ENCODE measurements around the gene PTPMT1. TPM values are rescaled to one million over a fixed set of nuclear protein-coding genes. Genes with fewer than 3 reads are reported as not detected.

Gene PTPMT1
- polyA plus RNA-seq, 3 donors: 39.2 to 87.8 (median 83.3) TPM

GRCh38 chr11:47578524-47579494 is 13.4 kb downstream of the PTPMT1 start, which contains the start of the genes KBTBD4 and NDUFS3:
Gene KBTBD4, minus strand, starts transcription at chr11:47578970. Its CDS starts 19 bp downstream, at chr11:47578951.
Gene NDUFS3, plus strand, starts transcription at chr11:47579074. Its CDS starts 18 bp downstream, at chr11:47579092.
- H3K36me3 ChIP-seq (replicated peaks in 1 of 2; ENCODE audit: control insufficient read depth in 1 of 2, insufficient read depth in 2 of 2, low read length in 2 of 2): peaks cover 47 to 61% of the 10 kb centered on the region in 2 donors
- peak; percentile 85 to 91 (median 88) for DNase-seq
- no peaks in the 10 kb centered on the region for H3K9me3 ChIP-seq (replicated peaks in 1 of 2; ENCODE audit: control insufficient read depth in 1 of 2, insufficient read depth in 1 of 2, low read length in 2 of 2)
- Mint-ChIP-seq H3K4me3 (peak within 1 kb of the TSS; percentile 99 to 100), H3K27ac (peak within 1 kb of the TSS; percentile 88 to 99 (median 98)), H3K27me3 (ENCODE audit: low read depth in 3 of 3) (no peaks in the 10 kb centered on the region), H3K36me3 (peaks cover 50 to 60% of the 10 kb centered on the region in 2 donors), H3K4me1 (peaks cover 26% of the 10 kb centered on the region), H3K9me3 (no peaks in the 10 kb centered on the region)
- H2AFZ ChIP-seq (ENCODE audit: insufficient read depth, low read depth, low read length, poor library complexity, severe bottlenecking): peak within 1 kb of the TSS; percentile 95
- intact Hi-C loops (cut with micrococcal nuclease): loop anchor here in 1 of 2 donors (5.0 to 10.0 kb wide), 2 partner anchors 152 to 186 kb away; partner anchors contain the start of genes FNBP4 and PSMC3
- H3K4me3 ChIP-seq (replicated peaks in 1 of 3; ENCODE audit: low read depth in 2 of 3, low read length in 3 of 3): peak within 1 kb of the TSS; percentile 62 to 87 (median 83)
- H3K79me2 ChIP-seq (ENCODE audit: insufficient read depth, low read length): peaks cover 62% of the 10 kb centered on the region
- H3K4me1 ChIP-seq (ENCODE audit: control insufficient read depth in 1 of 2, insufficient read depth in 2 of 2, low read length in 2 of 2): peaks cover 20 to 26% of the 10 kb centered on the region in 2 donors
- TF ChIP-seq CTCF (IDR thresholded peaks at IDR 0.05): no peak
- WGBS (ENCODE audit: insufficient coverage): under 1% methylated on average over 64 of the region's 72 CpGs
- peak within 1 kb of the TSS; percentile 97 for H3K4me2 ChIP-seq (replicated peaks; ENCODE audit: extremely low read depth, low read length, poor library complexity, severe bottlenecking)
- H3K9ac ChIP-seq (ENCODE audit: insufficient read depth, low read length, poor library complexity, severe bottlenecking): peak within 1 kb of the TSS; percentile 92
- H3K27ac ChIP-seq (ENCODE audit: low read depth in 1 of 2, low read length in 2 of 2): peak within 1 kb of the TSS; percentile 57 to 89
- H3K27me3 ChIP-seq (ENCODE audit: control insufficient read depth in 2 of 2, insufficient read depth in 2 of 2, low read length in 2 of 2): no peaks in the 10 kb centered on the region
- H4K20me1 ChIP-seq (ENCODE audit: insufficient read depth, low read length): no peaks in the 10 kb centered on the region

GRCh38 chr11:47583844-47584243 is 18.4 kb downstream of the PTPMT1 start:
- Histone ChIP-seq H3K4me3 (replicated peaks in 1 of 3; ENCODE audit: low read depth in 2 of 3, low read length in 3 of 3) (no peak overlapping the region), H3K27ac (ENCODE audit: low read depth in 1 of 2, low read length in 2 of 2) (no peak overlapping the region), H3K4me2 (replicated peaks; ENCODE audit: extremely low read depth, low read length, poor library complexity, severe bottlenecking) (no peak overlapping the region), H2AFZ (ENCODE audit: insufficient read depth, low read depth, low read length, poor library complexity, severe bottlenecking) (no peak overlapping the region), H3K4me1 (ENCODE audit: control insufficient read depth in 1 of 2, insufficient read depth in 2 of 2, low read length in 2 of 2) (peaks cover 28 to 34% of the 10 kb centered on the region in 2 donors), H3K9ac (ENCODE audit: insufficient read depth, low read length, poor library complexity, severe bottlenecking) (no peak overlapping the region), H3K36me3 (replicated peaks in 1 of 2; ENCODE audit: control insufficient read depth in 1 of 2, insufficient read depth in 2 of 2, low read length in 2 of 2) (peaks cover 44 to 52% of the 10 kb centered on the region in 2 donors), H3K79me2 (ENCODE audit: insufficient read depth, low read length) (peaks cover 29% of the 10 kb centered on the region), H3K9me3 (replicated peaks in 1 of 2; ENCODE audit: control insufficient read depth in 1 of 2, insufficient read depth in 1 of 2, low read length in 2 of 2) (no peaks in the 10 kb centered on the region), H3K27me3 (ENCODE audit: control insufficient read depth in 2 of 2, insufficient read depth in 2 of 2, low read length in 2 of 2) (no peaks in the 10 kb centered on the region), H4K20me1 (ENCODE audit: insufficient read depth, low read length) (no peaks in the 10 kb centered on the region)
- H3K27me3 Mint-ChIP-seq (ENCODE audit: low read depth in 3 of 3): peaks cover 0 to 3% (median 0%) of the 10 kb centered on the region in 3 donors
- DNase-seq: no peak
- H3K4me3 Mint-ChIP-seq: no peak overlapping the region
- H3K9me3 Mint-ChIP-seq: no peaks in the 10 kb centered on the region
- TF ChIP-seq CTCF (IDR thresholded peaks at IDR 0.05): no peak
- H3K4me1 Mint-ChIP-seq: peaks cover 30% of the 10 kb centered on the region
- 90% methylated on average over 3 of the region's 5 CpGs for WGBS (ENCODE audit: insufficient coverage)
- H3K36me3 Mint-ChIP-seq: peaks cover 41 to 57% of the 10 kb centered on the region in 2 donors
- H3K27ac Mint-ChIP-seq: peak overlapping the region in 2 of 7 donors; percentile 4 to 77
- intact Hi-C loops (cut with micrococcal nuclease): no loop called here

All from CD14-positive monocyte (primary cell).